Breast epithelium (tissue), 4 donors: ENCODE measurements around the gene RNASE8. TPM values are rescaled to one million over a fixed set of nuclear protein-coding genes. Genes with fewer than 3 reads are reported as not detected.
A peak's percentile ranks its signal among the peaks of the same experiment; 100 is the strongest.

Experiments used
- DNase-seq, 2 donors: peaks; one replicate each; pipeline ENCODE4 v3.0.0-alpha.2; 2019; ENCODE audit warnings: low spot score in 2 of 2
- H3K27ac ChIP-seq, 2 donors: fragments of 200-600 bp; sonication (generic) in 1 of 2; one replicate each; pipeline ENCODE4 v1.5.1; 2016 to 2019; ENCODE audit warnings: mild to moderate bottlenecking in 1 of 2
- H3K27me3 ChIP-seq, 2 donors: fragments of 200-600 bp; sonication (generic) in 1 of 2; one replicate each; pipeline versions ENCODE4 v1.5.1 to v1.6.0; 2017 to 2019; ENCODE audit warnings: control low read depth in 1 of 2, mild to moderate bottlenecking in 1 of 2
- H3K36me3 ChIP-seq: fragments of 200-600 bp; one replicate; pipeline ENCODE4 v1.5.1; 2019
- H3K4me1 ChIP-seq, 2 donors: fragments of 200-600 bp; sonication (generic); one replicate each; pipeline ENCODE4 v1.5.1; 2016 to 2019; ENCODE audit warnings: control low read depth in 1 of 2
- H3K4me3 ChIP-seq, 3 donors: fragments of 200-600 bp; sonication (generic); 1 replicate in 2 of 3; 2 replicates in 1 of 3; pipeline ENCODE4 v1.5.1; 2016 to 2019; ENCODE audit warnings: mild to moderate bottlenecking in 3 of 3, moderate library complexity in 2 of 3
- H3K9me3 ChIP-seq, 2 donors: fragments of 200-600 bp; sonication (generic) in 1 of 2; one replicate each; pipeline ENCODE4 v1.5.1; 2016 to 2019; ENCODE audit warnings: control low read depth in 1 of 2
- CTCF ChIP-seq, 3 donors: fragments of 450-650 bp; IDR thresholded peaks; one replicate each; pipeline ENCODE4 v1.5.1; 2016 to 2017; ENCODE audit warnings: antibody characterized with exemption in 3 of 3, mild to moderate bottlenecking in 3 of 3, moderate library complexity in 3 of 3
- POLR2A ChIP-seq: fragments of 450-650 bp; IDR thresholded peaks from one replicate; pipeline ENCODE4 v1.6.1; 2016; ENCODE audit warnings: antibody characterized with exemption, mild to moderate bottlenecking, moderate library complexity
- POLR2AphosphoS5 ChIP-seq, 3 donors: sonication (generic); formaldehyde crosslinking; IDR thresholded peaks; one replicate each; pipeline ENCODE4 v1.6.1; 2017; ENCODE audit warnings: antibody characterized with exemption in 3 of 3
- intact Hi-C: fragments of 100-400 bp; cut with DNase I; formaldehyde crosslinking; loops from one replicate; pipeline ENCODE4 v1.15.1; 2023; ENCODE audit warnings: low total_unique reads
- total RNA-seq, 3 donors: library from RNA; depleted of rRNA; stranded (reverse); fragments of >200 nt; gene quantifications; one replicate each; pipeline ENCODE4 v1.1.0, GENCODE V29; 2016

The RNASE8 gene
- total RNA-seq, 3 donors from 2014 or later, result not detected

GRCh38 chr14:21081521-21082142, 24.0 kb downstream of the RNASE8 start:
- H3K4me1 ChIP-seq, result no peaks in the 10 kb centered on the region
- TF ChIP-seq POLR2AphosphoS5 (IDR thresholded peaks at IDR 0.05) (no peak), POLR2A (no peak), CTCF (IDR thresholded peaks at IDR 0.05) (no peak)
- peaks cover 7% of the 10 kb centered on the region for H3K36me3 ChIP-seq
- intact Hi-C loops, result no loop called here
- H3K9me3 ChIP-seq, result no peaks in the 10 kb centered on the region
- H3K27me3 ChIP-seq, result no peaks in the 10 kb centered on the region
- no peak overlapping the region for H3K4me3 ChIP-seq
- no peak overlapping the region for H3K27ac ChIP-seq
- DNase-seq, result no peak

- no peaks in the 10 kb centered on the region for H3K9me3 ChIP-seq
- no peak for DNase-seq
- intact Hi-C loops, result no loop called here
- peaks cover 7% of the 10 kb centered on the region for H3K36me3 ChIP-seq
- H3K4me1 ChIP-seq, result no peaks in the 10 kb centered on the region
- H3K27ac ChIP-seq, result no peak overlapping the region
- H3K27me3 ChIP-seq, result no peaks in the 10 kb centered on the region
- no peak overlapping the region for H3K4me3 ChIP-seq
- no peak for TF ChIP-seq POLR2AphosphoS5 (IDR thresholded peaks at IDR 0.05)
- TF ChIP-seq CTCF (IDR thresholded peaks at IDR 0.05), result no peak
- TF ChIP-seq POLR2A, result no peak
Observed at GRCh38 chr14:21083565-21084325, 26.1 kb downstream of the RNASE8 start.

- TF ChIP-seq CTCF (IDR thresholded peaks at IDR 0.05) (no peak), POLR2AphosphoS5 (IDR thresholded peaks at IDR 0.05) (no peak), POLR2A (no peak)
- no peaks in the 10 kb centered on the region for H3K9me3 ChIP-seq
- H3K36me3 ChIP-seq, result peaks cover 7% of the 10 kb centered on the region
- intact Hi-C loops, result no loop called here
- no peaks in the 10 kb centered on the region for H3K4me1 ChIP-seq
- no peak overlapping the region for H3K4me3 ChIP-seq
- DNase-seq, result no peak
- no peaks in the 10 kb centered on the region for H3K27me3 ChIP-seq
- no peak overlapping the region for H3K27ac ChIP-seq
Observed at GRCh38 chr14:21084396-21084795, 26.8 kb downstream of the RNASE8 start.

- intact Hi-C loops, result no loop called here
- Histone ChIP-seq H3K27me3 (no peaks in the 10 kb centered on the region), H3K4me3 (no peak overlapping the region), H3K27ac (peak overlapping the region; percentile 34 to 45), H3K36me3 (peaks cover 6% of the 10 kb centered on the region), H3K4me1 (no peaks in the 10 kb centered on the region), H3K9me3 (no peaks in the 10 kb centered on the region)
- no peak for DNase-seq
- TF ChIP-seq POLR2AphosphoS5 (IDR thresholded peaks at IDR 0.05) (no peak), POLR2A (no peak), CTCF (IDR thresholded peaks at IDR 0.05) (no peak)
Observed at GRCh38 chr14:21084998-21085853, 27.6 kb downstream of the RNASE8 start.
